HepG2 (cell line): ENCODE measurements around the gene CYB5R2. TPM values are rescaled to one million over a fixed set of nuclear protein-coding genes. Genes with fewer than 3 reads are reported as not detected.

Experiments used
- ATAC-seq: fragments of 200-7000 bp; cut with Tn5 transposase; 3 replicates; pipeline ENCODE4 v1.9.1; 2020; ENCODE audit warnings: mild to moderate bottlenecking, moderate library complexity
- BruUV-seq: library from RNA; stranded (reverse); fragments of 400-500 nt; replicated peaks from 2 replicates; lab custom pipeline; 2021; lab: Mats Ljungman, UMichigan
- CTCF ChIA-PET: fragments of 300-600 bp; formaldehyde crosslinking; extraction: SDS; loops from one replicate; lab custom pipeline; 2021; ENCODE audit warnings: low total read pairs, inconsistent platforms, low intra/inter-chr PET ratio; lab: Yijun Ruan, JAX
- POLR2A ChIA-PET: fragments of 350-600 bp; sonication (Branson Sonifier 250); formaldehyde crosslinking; loops from one replicate; lab custom pipeline; 2020; ENCODE audit warnings: antibody characterized with exemption, inconsistent platforms; lab: Yijun Ruan, JAX
- DNase-seq: peaks from one replicate; pipeline ENCODE4 v3.0.0-alpha.2; 2015; ENCODE audit warnings: low spot score
- FAIRE-seq: peaks from 3 replicates; lab custom pipeline; 2011; peaks lifted over from hg19 to GRCh38; lab: Jason Lieb, UNC
- H2AFZ ChIP-seq: one replicate; pipeline ENCODE4 v1.6.1; 2011; ENCODE audit warnings: low read length, inconsistent platforms
- H3K27ac ChIP-seq: fragments of 300-600 bp; 3 replicates; pipeline ENCODE4 v1.8.0; 2011; ENCODE audit warnings: mixed run types, mild to moderate bottlenecking, mixed read lengths, low read length, inconsistent platforms; ENCODE audit not compliant: insufficient read depth; ENCODE audit errors: extremely low read length
- H3K27me3 ChIP-seq, 2 experiments: fragments of 200-600 bp in 1 of 2; 2 replicates in 1 of 2; 3 replicates in 1 of 2; pipeline versions ENCODE4 v1.6.0 to v1.8.0; 2011; ENCODE audit warnings: low read length in 2 of 2, mild to moderate bottlenecking in 2 of 2, moderate library complexity in 2 of 2, inconsistent platforms in 1 of 2; ENCODE audit not compliant: insufficient read depth in 2 of 2, control insufficient read depth in 1 of 2
- H3K36me3 ChIP-seq, 2 experiments: fragments of 200-600 bp in 1 of 2; replicated peaks in 1 of 2; 2 replicates in 1 of 2; 3 replicates in 1 of 2; pipeline versions ENCODE4 v1.5.1 to v1.8.0; 2011; ENCODE audit warnings: low read length in 2 of 2, inconsistent platforms in 1 of 2; ENCODE audit not compliant: insufficient read depth in 2 of 2, control insufficient read depth in 1 of 2
- H3K4me1 ChIP-seq: 2 replicates; pipeline ENCODE4 v1.5.1; 2012; ENCODE audit warnings: low read length, inconsistent platforms; ENCODE audit not compliant: insufficient read depth
- H3K4me2 ChIP-seq: 2 replicates; pipeline ENCODE4 v1.6.0; 2011; ENCODE audit warnings: low read depth, low read length, inconsistent platforms
- H3K4me3 ChIP-seq, 3 experiments: fragments of 200-600 bp in 1 of 3; sonication (generic), shearing (Covaris generic) in 1 of 3; replicated peaks in 1 of 3; 2 replicates each; pipeline ENCODE4 v1.5.1; 2011 to 2016; ENCODE audit warnings: low read length in 3 of 3, inconsistent platforms in 2 of 3, low read depth in 2 of 3, mild to moderate bottlenecking in 2 of 3, control low read depth in 1 of 3, mixed read lengths in 1 of 3; ENCODE audit not compliant: insufficient read depth in 1 of 3
- H3K79me2 ChIP-seq: one replicate; pipeline ENCODE4 v1.6.1; 2011; ENCODE audit warnings: low read length, inconsistent platforms; ENCODE audit not compliant: insufficient read depth
- H3K9ac ChIP-seq: 2 replicates; pipeline ENCODE4 v1.6.0; 2011; ENCODE audit warnings: mild to moderate bottlenecking, low read depth, low read length, inconsistent platforms; ENCODE audit not compliant: insufficient read depth
- H3K9me3 ChIP-seq: 2 replicates; pipeline ENCODE4 v1.5.1; 2012; ENCODE audit warnings: mild to moderate bottlenecking, low read length
- H4K20me1 ChIP-seq: 2 replicates; pipeline ENCODE4 v1.6.0; 2011; ENCODE audit warnings: inconsistent platforms, mild to moderate bottlenecking, low read length, moderate library complexity; ENCODE audit not compliant: insufficient read depth
- CBX1 ChIP-seq: IDR thresholded peaks from one replicate; pipeline ENCODE4 v1.6.1; 2016; ENCODE audit warnings: antibody characterized with exemption, low read depth
- CCDC6 ChIP-seq: sonication (generic); formaldehyde crosslinking; IDR thresholded peaks from 2 replicates; pipeline ENCODE4 v1.8.1; 2022; ENCODE audit warnings: mild to moderate bottlenecking, missing genetic modification reagents, moderate library complexity
- CEBPB ChIP-seq: IDR thresholded peaks from 2 replicates; pipeline ENCODE4 v1.6.1; 2011; ENCODE audit warnings: low read depth, low read length, improper control_type of control experiment, borderline replicate concordance
- MATR3 ChIP-seq: sonication (generic); formaldehyde crosslinking; IDR thresholded peaks from 2 replicates; pipeline ENCODE4 v1.4.0; 2020; ENCODE audit warnings: missing genetic modification reagents
- MXI1 ChIP-seq: IDR thresholded peaks from 3 replicates; pipeline ENCODE4 v1.6.1; 2012; ENCODE audit warnings: low read depth, low read length, inconsistent platforms, borderline replicate concordance
- NFE2L1 ChIP-seq: sonication (generic); formaldehyde crosslinking; IDR thresholded peaks from 2 replicates; pipeline ENCODE4 v1.4.0; 2020; ENCODE audit warnings: missing genetic modification reagents, mild to moderate bottlenecking, borderline replicate concordance
- NR2F6 ChIP-seq, 2 experiments: IDR thresholded peaks; 2 replicates each; pipeline ENCODE4 v1.6.1; 2016; ENCODE audit warnings: antibody characterized with exemption in 1 of 2, mild to moderate bottlenecking in 1 of 2
- SMAD1 ChIP-seq: sonication (generic); formaldehyde crosslinking; IDR thresholded peaks from 2 replicates; pipeline ENCODE4 v1.4.0; 2020; ENCODE audit warnings: missing genetic modification reagents, low read depth, mild to moderate bottlenecking, borderline replicate concordance
- SP2 ChIP-seq: sonication (generic); formaldehyde crosslinking; IDR thresholded peaks from 2 replicates; pipeline ENCODE4 v1.5.1; 2020; ENCODE audit warnings: mild to moderate bottlenecking, missing genetic modification reagents
- TCF7 ChIP-seq: sonication (generic); IDR thresholded peaks from 2 replicates; pipeline ENCODE4 v1.6.1; 2016; ENCODE audit warnings: antibody characterized with exemption, low read depth
- ZNF33A ChIP-seq: sonication (generic); formaldehyde crosslinking; IDR thresholded peaks from 2 replicates; pipeline ENCODE4 v1.5.1; 2020; ENCODE audit warnings: missing genetic modification reagents, mild to moderate bottlenecking, moderate library complexity, borderline replicate concordance
- ZNF512B ChIP-seq: sonication (generic); formaldehyde crosslinking; IDR thresholded peaks from 2 replicates; pipeline ENCODE4 v1.5.1; 2020; ENCODE audit warnings: missing genetic modification reagents, mild to moderate bottlenecking, borderline replicate concordance
- ZNF563 ChIP-seq: sonication (generic); formaldehyde crosslinking; IDR thresholded peaks from 2 replicates; pipeline ENCODE4 v1.8.0; 2022; ENCODE audit warnings: mild to moderate bottlenecking, moderate library complexity, missing genetic modification reagents
- WGBS: methylation state at CpG from one replicate; pipeline ENCODE4 v1.1.6; 2017; ENCODE audit warnings: low lambda C conversion rate; 5-methylcytosine and 5-hydroxymethylcytosine counted together
- in situ Hi-C: cut with HindIII; loops from 2 replicates; pipeline ENCODE4 v1.10.0; 2017; ENCODE audit warnings: low pct_unique_long_range_greater_than_20kb; ENCODE audit not compliant: extremely low pct_ligation_motif_present
- intact Hi-C: fragments of 100-400 bp; cut with micrococcal nuclease; formaldehyde crosslinking; loops from one replicate; pipeline ENCODE4 v1.10.0; 2022; ENCODE audit not compliant: unreplicated experiment
- polyA plus RNA-seq, 8 experiments: library from polyadenylated mRNA; depleted of rRNA in 3 of 8; stranded (reverse) in 7 of 8; unstranded in 1 of 8; fragments of >200 nt; fragmentation: Illumina TruSeq in 4 of 8; extraction: Trizol in 4 of 8; gene quantifications; 2 replicates each; pipeline versions ENCODE4 v1.2.1 to v1.2.3, GENCODE V29; 2011 to 2016; ENCODE audit warnings: low read depth in 4 of 8, missing spikeins in 1 of 8, mixed read lengths in 1 of 8; ENCODE audit not compliant: insufficient read depth in 1 of 8
- total RNA-seq, 5 experiments: library from RNA; depleted of rRNA; stranded (reverse); fragments of >200 nt; fragmentation: Illumina TruSeq; extraction: Trizol; gene quantifications; 2 replicates each; pipeline ENCODE4 v1.2.3, GENCODE V29; 2016; ENCODE audit warnings: low read depth in 1 of 5
- TF ChIP-seq, protein P1 (sequence below): IDR thresholded peaks from 2 replicates; pipeline ENCODE4 v1.6.1; 2016; ENCODE audit warnings: low read depth, control low read depth
- TF ChIP-seq, protein P2 (sequence below): sonication (generic); formaldehyde crosslinking; IDR thresholded peaks from 2 replicates; pipeline ENCODE4 v1.5.0; 2020; ENCODE audit warnings: missing genetic modification reagents, mild to moderate bottlenecking, borderline replicate concordance

Gene CYB5R2
- total and polyA plus RNA-seq, 2 of the 13 experiments (the other 11 are each of a cell fraction or from before 2014, with no cell fraction given): 0.40 to 0.51 TPM

DNA sequence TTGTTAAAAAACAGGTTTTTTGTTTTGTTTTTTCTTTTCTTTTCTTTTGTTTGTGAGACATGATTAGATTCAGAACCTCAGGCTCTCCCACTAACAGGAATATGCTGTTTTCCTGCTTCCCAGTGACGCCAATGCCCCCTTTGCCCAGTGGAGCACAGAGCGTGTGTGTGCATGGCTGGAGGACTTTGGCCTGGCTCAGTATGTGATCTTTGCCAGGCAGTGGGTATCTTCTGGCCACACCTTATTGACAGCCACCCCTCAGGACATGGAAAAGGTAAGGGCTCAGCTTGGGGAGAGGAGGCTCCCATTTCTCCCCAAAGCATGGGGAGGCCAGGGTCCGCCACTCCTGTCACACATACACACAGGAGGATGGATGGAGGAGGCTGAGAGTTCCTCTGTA, 25.0 kb downstream of the CYB5R2 start:
- WGBS: 96% methylated on average over 3 of the region's 3 CpGs
- H3K9me3 ChIP-seq: no peaks in the 10 kb centered on the region
- no peak overlapping the region for H3K9ac ChIP-seq
- no peak overlapping the region for H3K27ac ChIP-seq
- in situ Hi-C loops (no loop called here), intact Hi-C loops (no loop called here)
- no peaks in the 10 kb centered on the region for H3K79me2 ChIP-seq
- no peaks in the 10 kb centered on the region for H3K27me3 ChIP-seq
- ChIA-PET POLR2A (no interaction called here), CTCF (no interaction called here)
- FAIRE-seq (no peak), ATAC-seq (no peak), DNase-seq (no peak)
- H3K4me3 ChIP-seq: no peak overlapping the region
- BruUV-seq: no TSS peak
- peaks cover 35 to 62% of the 10 kb centered on the region in 2 experiments for H3K36me3 ChIP-seq
- no peaks in the 10 kb centered on the region for H3K4me1 ChIP-seq
- H2AFZ ChIP-seq: no peak overlapping the region
- no peaks in the 10 kb centered on the region for H4K20me1 ChIP-seq
- no peak for TF ChIP-seq CBX1
- TF ChIP-seq ZNF563 (CRISPR knock-in tag): no peak
- TF ChIP-seq, protein P1, sequence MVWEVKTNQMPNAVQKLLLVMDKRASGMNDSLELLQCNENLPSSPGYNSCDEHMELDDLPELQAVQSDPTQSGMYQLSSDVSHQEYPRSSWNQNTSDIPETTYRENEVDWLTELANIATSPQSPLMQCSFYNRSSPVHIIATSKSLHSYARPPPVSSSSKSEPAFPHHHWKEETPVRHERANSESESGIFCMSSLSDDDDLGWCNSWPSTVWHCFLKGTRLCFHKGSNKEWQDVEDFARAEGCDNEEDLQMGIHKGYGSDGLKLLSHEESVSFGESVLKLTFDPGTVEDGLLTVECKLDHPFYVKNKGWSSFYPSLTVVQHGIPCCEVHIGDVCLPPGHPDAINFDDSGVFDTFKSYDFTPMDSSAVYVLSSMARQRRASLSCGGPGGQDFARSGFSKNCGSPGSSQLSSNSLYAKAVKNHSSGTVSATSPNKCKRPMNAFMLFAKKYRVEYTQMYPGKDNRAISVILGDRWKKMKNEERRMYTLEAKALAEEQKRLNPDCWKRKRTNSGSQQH (CRISPR knock-in tag): no peak
- TF ChIP-seq SMAD1: no peak
- TF ChIP-seq MXI1: no peak
- TF ChIP-seq, protein P2, sequence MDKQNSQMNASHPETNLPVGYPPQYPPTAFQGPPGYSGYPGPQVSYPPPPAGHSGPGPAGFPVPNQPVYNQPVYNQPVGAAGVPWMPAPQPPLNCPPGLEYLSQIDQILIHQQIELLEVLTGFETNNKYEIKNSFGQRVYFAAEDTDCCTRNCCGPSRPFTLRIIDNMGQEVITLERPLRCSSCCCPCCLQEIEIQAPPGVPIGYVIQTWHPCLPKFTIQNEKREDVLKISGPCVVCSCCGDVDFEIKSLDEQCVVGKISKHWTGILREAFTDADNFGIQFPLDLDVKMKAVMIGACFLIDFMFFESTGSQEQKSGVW (CRISPR knock-in tag): no peak
- no peak overlapping the region for H3K4me2 ChIP-seq

DNA sequence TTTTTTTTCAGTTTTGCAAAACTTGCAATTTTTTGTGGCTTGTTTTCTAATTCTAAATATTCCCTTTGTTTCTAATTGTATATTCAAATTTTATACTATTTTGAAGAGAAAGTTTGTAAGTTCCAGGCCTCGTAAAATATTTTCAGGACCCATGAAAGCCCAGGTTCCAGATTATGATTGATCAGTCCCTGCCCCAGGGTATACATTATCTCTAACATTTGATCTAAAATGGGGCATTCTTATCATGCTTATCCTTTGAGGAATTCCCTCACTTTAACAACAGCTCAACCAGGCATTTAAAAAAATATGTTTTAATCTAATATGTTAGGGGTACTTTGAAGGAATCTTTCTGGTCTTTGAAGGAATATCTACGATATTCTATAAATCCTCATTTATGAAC, 26.4 kb downstream of the CYB5R2 start:
- ATAC-seq: no peak
- H2AFZ ChIP-seq: no peak overlapping the region
- intact Hi-C loops (no loop called here), in situ Hi-C loops (no loop called here)
- H3K36me3 ChIP-seq: peaks cover 31 to 61% of the 10 kb centered on the region in 2 experiments
- H4K20me1 ChIP-seq: no peaks in the 10 kb centered on the region
- H3K4me3 ChIP-seq: no peak overlapping the region
- no peak overlapping the region for H3K4me2 ChIP-seq
- WGBS: 98% methylated on average over 2 of the region's 2 CpGs
- no peaks in the 10 kb centered on the region for H3K9me3 ChIP-seq
- POLR2A ChIA-PET: no interaction called here
- no peak for FAIRE-seq
- no peak overlapping the region for H3K9ac ChIP-seq
- CTCF ChIA-PET: no interaction called here
- H3K79me2 ChIP-seq: no peaks in the 10 kb centered on the region
- H3K27ac ChIP-seq: no peak overlapping the region
- no peak for DNase-seq
- H3K4me1 ChIP-seq: no peaks in the 10 kb centered on the region
- BruUV-seq: no TSS peak
- H3K27me3 ChIP-seq: no peaks in the 10 kb centered on the region
- TF ChIP-seq ZNF512B (CRISPR knock-in tag): no peak
- no peak for TF ChIP-seq MATR3
- TF ChIP-seq SP2 (CRISPR knock-in tag): no peak
- no peak for TF ChIP-seq CCDC6
- TF ChIP-seq NFE2L1 (CRISPR knock-in tag): no peak
- no peak for TF ChIP-seq TCF7
- TF ChIP-seq CEBPB: no peak
- TF ChIP-seq ZNF33A (CRISPR knock-in tag): no peak
- no peak for TF ChIP-seq NR2F6 (IDR thresholded peaks at IDR 0.05)
- TF ChIP-seq NR2F6 (CRISPR knock-in tag; IDR thresholded peaks at IDR 0.05): no peak
